ENCODE measurements around the gene PDZD7. TPM values are rescaled to one million over a fixed set of nuclear protein-coding genes. Genes with fewer than 3 reads are reported as not detected.
A peak's percentile ranks its signal among the peaks of the same experiment; 100 is the strongest.

Gene PDZD7
- total and polyA plus RNA-seq, 4 donors: 0.09 to 1.3 (median 0.55) TPM

DNA sequence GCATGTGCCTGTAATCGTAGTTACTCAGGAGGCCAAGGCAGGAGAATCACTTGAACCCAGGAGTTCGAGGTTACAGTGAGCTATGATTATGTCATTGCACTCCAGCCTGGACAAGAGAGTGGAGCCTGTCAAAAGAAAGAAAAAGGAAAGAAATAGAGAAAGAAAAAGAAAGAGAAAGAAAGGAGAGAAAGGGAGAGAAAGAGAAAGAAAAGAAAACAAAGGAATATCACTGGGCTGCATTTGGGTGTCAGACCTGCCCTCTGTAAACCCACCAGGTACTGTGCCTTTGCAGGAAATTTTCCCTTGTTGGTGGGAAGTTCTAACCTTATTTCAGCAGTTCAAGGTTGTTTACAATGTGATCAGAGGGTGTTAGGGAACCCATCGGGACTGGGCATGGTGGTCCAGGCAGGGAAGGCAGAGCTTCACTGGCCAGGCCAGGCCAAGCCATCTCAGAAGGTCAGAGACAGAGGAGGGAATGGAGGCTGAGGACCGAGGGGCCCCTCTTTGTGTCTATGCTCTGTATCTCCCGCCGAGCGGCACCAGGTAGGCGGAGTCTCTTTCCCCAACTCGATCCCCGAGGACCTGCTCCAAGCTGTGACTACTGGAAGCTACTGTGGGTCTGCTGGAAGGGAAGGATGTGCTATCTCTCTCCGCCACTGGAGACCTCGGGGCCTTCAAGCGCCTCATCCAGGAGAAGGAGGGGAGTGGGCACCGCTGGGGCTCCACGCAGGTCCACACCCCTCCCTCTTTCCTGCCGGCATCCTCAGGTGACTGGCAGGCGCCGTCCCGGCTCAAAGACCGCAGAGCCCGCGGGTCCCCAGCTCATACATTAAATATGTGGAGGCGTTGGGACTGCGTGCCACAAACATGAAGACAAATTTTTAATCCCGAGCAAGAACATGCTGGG lies 15.7 kb upstream of the PDZD7 start:
- TF ChIP-seq, protein P1, sequence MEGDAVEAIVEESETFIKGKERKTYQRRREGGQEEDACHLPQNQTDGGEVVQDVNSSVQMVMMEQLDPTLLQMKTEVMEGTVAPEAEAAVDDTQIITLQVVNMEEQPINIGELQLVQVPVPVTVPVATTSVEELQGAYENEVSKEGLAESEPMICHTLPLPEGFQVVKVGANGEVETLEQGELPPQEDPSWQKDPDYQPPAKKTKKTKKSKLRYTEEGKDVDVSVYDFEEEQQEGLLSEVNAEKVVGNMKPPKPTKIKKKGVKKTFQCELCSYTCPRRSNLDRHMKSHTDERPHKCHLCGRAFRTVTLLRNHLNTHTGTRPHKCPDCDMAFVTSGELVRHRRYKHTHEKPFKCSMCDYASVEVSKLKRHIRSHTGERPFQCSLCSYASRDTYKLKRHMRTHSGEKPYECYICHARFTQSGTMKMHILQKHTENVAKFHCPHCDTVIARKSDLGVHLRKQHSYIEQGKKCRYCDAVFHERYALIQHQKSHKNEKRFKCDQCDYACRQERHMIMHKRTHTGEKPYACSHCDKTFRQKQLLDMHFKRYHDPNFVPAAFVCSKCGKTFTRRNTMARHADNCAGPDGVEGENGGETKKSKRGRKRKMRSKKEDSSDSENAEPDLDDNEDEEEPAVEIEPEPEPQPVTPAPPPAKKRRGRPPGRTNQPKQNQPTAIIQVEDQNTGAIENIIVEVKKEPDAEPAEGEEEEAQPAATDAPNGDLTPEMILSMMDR (IDR thresholded peaks at IDR 0.05; ENCODE audit: control extremely low read depth, extremely low read depth): no peak
- DNase-seq (no peak), ATAC-seq (ENCODE audit: insufficient read depth, low FRiP score) (no peak)
- Histone ChIP-seq H3K4me3 (no peak overlapping the region), H3K36me3 (ENCODE audit: control insufficient read depth in 4 of 4, insufficient read depth in 4 of 4, low read length in 4 of 4) (no peaks in the 10 kb centered on the region), H3K4me1 (ENCODE audit: control insufficient read depth in 5 of 5, insufficient read depth in 5 of 5, low read length in 5 of 5) (peaks cover 0 to 36% (median 11%) of the 10 kb centered on the region in 5 donors), H3K9ac (ENCODE audit: insufficient read depth in 1 of 2, low read length in 2 of 2) (no peak overlapping the region), H3K9me3 (ENCODE audit: control insufficient read depth in 4 of 4, insufficient read depth in 3 of 4, low read length in 3 of 4) (no peaks in the 10 kb centered on the region), H3K27me3 (ENCODE audit: control insufficient read depth in 3 of 3, insufficient read depth in 3 of 3, low read length in 2 of 3) (peaks cover 0 to 62% (median 53%) of the 10 kb centered on the region in 3 donors), H3K27ac (ENCODE audit: low read depth in 1 of 2, low read length in 1 of 2) (no peak overlapping the region)
- WGBS, 2 donors: 47 to 51% methylated on average over 22 to 25 of the region's 25 CpGs

DNA sequence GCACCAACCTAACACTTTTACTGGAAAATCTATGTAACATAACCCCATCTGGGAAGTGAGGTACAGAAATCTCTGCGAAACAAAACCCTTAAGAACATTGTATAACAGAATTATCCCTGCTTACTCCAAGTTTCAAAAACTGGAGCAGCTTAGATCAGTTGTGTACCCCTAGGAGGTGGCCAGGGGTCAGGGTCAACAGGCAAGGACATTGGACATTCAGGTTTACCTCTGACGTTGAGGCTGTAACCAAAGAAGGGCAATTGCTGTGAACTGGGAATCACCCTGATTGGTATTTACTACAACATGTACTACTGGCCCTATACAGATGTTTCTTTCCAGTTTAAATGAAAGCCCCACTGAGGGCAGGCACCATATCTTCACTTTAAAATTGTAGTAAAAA lies 13.2 kb upstream of the PDZD7 start:
- 86 to 89% methylated on average over 2 of the region's 2 CpGs for WGBS, 2 donors
- peaks cover 0 to 38% (median 33%) of the 10 kb centered on the region in 3 donors for H3K27me3 ChIP-seq (ENCODE audit: control insufficient read depth in 3 of 3, insufficient read depth in 3 of 3, low read length in 2 of 3)
- peaks cover 0 to 7% (median 0%) of the 10 kb centered on the region in 4 donors for H3K36me3 ChIP-seq (ENCODE audit: control insufficient read depth in 4 of 4, insufficient read depth in 4 of 4, low read length in 4 of 4)
- H3K4me1 ChIP-seq (ENCODE audit: control insufficient read depth in 5 of 5, insufficient read depth in 5 of 5, low read length in 5 of 5): peaks cover 0 to 32% (median 4%) of the 10 kb centered on the region in 5 donors
- H3K9ac ChIP-seq (ENCODE audit: insufficient read depth in 1 of 2, low read length in 2 of 2): no peak overlapping the region
- H3K4me3 ChIP-seq: no peak overlapping the region
- TF ChIP-seq, protein P1 (IDR thresholded peaks at IDR 0.05; ENCODE audit: control extremely low read depth, extremely low read depth): no peak
- ATAC-seq (ENCODE audit: insufficient read depth, low FRiP score) (no peak), DNase-seq (no peak)
- no peaks in the 10 kb centered on the region for H3K9me3 ChIP-seq (ENCODE audit: control insufficient read depth in 4 of 4, insufficient read depth in 3 of 4, low read length in 3 of 4)
- no peak overlapping the region for H3K27ac ChIP-seq (ENCODE audit: low read depth in 1 of 2, low read length in 1 of 2)

DNA sequence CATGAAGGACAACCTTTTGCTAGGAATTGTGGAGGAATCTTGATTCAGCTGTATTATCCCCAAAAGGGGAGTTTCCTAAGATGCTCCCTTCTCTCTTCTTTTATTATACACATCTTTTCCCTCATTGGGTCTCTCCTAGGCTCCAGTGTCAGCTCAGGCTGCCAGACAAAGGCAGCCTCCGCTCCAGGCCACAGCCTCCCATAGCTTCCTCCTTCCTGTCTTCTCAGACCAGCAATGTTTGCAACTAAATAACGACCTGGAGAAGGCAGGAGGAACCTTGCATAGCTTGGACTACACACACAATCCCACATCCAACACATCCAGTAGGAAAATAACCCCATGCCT lies 12.4 kb upstream of the PDZD7 start:
- peak overlapping the region; percentile 68 to 92 for H3K9ac ChIP-seq (ENCODE audit: insufficient read depth in 1 of 2, low read length in 2 of 2)
- ATAC-seq (ENCODE audit: insufficient read depth, low FRiP score) (no peak), DNase-seq (peak in 1 of 3 donors; percentile 31)
- peak overlapping the region; percentile 65 to 95 for H3K27ac ChIP-seq (ENCODE audit: low read depth in 1 of 2, low read length in 1 of 2)
- peaks cover 0 to 30% (median 4%) of the 10 kb centered on the region in 5 donors for H3K4me1 ChIP-seq (ENCODE audit: control insufficient read depth in 5 of 5, insufficient read depth in 5 of 5, low read length in 5 of 5)
- peak overlapping the region; percentile 43 for H3K4me3 ChIP-seq
- peaks cover 0 to 30% (median 26%) of the 10 kb centered on the region in 3 donors for H3K27me3 ChIP-seq (ENCODE audit: control insufficient read depth in 3 of 3, insufficient read depth in 3 of 3, low read length in 2 of 3)
- H3K9me3 ChIP-seq (ENCODE audit: control insufficient read depth in 4 of 4, insufficient read depth in 3 of 4, low read length in 3 of 4): no peaks in the 10 kb centered on the region
- WGBS, 2 donors: 8 to 15% methylated on average over 2 of the region's 2 CpGs
- peaks cover 0 to 12% (median 2%) of the 10 kb centered on the region in 4 donors for H3K36me3 ChIP-seq (ENCODE audit: control insufficient read depth in 4 of 4, insufficient read depth in 4 of 4, low read length in 4 of 4)
- TF ChIP-seq, protein P1 (IDR thresholded peaks at IDR 0.05; ENCODE audit: control extremely low read depth, extremely low read depth): no peak

Measured in lung (tissue), 12 donors.